T-helper 1 cell treated with Interleukin-12 subunit alpha and Interleukin-12 subunit beta and Interleukin-4 antibody, amounts not matched to agents 30 μg/mL and 1 μg/mL, for 36 hours (primary cell): ENCODE data around the gene NKIRAS1.
"Not testable (repeated sequence)": the region's sequence is repeated elsewhere in the genome, so short reads cannot be mapped to it uniquely, and the experiment has no call there.

Experiments
- H3K27ac Mint-ChIP-seq: one replicate; pipeline ENCODE4 v1.8.0; 2021; ENCODE audit warnings: mild to moderate bottlenecking, mixed read lengths
- H3K27me3 Mint-ChIP-seq: one replicate; pipeline ENCODE4 v1.8.0; 2021; ENCODE audit warnings: low read depth, mixed read lengths
- H3K36me3 Mint-ChIP-seq: one replicate; pipeline ENCODE4 v1.8.0; 2021; ENCODE audit warnings: low read depth, mixed read lengths
- H3K4me1 Mint-ChIP-seq: one replicate; pipeline ENCODE4 v1.8.0; 2021; ENCODE audit warnings: low read depth, mixed read lengths
- H3K4me3 Mint-ChIP-seq: one replicate; pipeline ENCODE4 v1.8.0; 2021; ENCODE audit warnings: mild to moderate bottlenecking, moderate library complexity, mixed read lengths
- H3K9me3 Mint-ChIP-seq: one replicate; pipeline ENCODE4 v1.8.0; 2021; ENCODE audit warnings: mixed read lengths

The NKIRAS1 gene

DNA sequence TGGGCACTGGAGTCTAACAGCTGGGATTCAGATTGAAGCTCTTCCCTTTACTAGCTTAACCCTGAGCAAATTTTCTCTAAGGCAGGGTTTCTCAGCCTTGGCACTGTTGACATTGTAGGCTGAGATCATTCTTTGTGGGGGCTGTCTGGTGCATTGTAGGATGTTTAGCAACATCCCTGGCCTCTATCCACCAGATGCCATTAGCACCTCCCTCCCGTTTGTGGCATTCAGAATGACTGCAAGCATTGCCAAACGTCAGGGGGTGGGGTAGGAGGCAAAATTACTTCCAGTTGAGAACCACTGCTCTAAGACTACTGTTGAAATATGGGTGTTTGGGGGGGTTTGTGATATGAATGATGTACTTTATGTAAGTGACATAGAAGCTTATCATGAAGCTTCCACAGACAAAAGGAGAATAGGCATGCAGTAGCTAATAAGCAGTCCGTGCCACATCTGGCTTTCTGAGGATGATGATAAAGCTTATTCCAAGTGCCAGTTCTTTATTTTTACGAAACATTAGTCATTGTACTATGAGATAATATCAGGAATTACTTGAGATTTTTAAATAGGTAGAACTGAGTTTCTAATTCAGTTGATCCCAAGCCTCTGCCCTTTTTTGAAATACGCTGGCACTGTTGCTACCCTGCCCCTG is 39.3 kb downstream of the NKIRAS1 start:
- Mint-ChIP-seq H3K4me1 (peaks cover 2% of the 10 kb centered on the region), H3K27ac (no peak overlapping the region), H3K9me3 (no peaks in the 10 kb centered on the region), H3K36me3 (peaks cover 4% of the 10 kb centered on the region), H3K27me3 (no peaks in the 10 kb centered on the region), H3K4me3 (no peak overlapping the region)

DNA sequence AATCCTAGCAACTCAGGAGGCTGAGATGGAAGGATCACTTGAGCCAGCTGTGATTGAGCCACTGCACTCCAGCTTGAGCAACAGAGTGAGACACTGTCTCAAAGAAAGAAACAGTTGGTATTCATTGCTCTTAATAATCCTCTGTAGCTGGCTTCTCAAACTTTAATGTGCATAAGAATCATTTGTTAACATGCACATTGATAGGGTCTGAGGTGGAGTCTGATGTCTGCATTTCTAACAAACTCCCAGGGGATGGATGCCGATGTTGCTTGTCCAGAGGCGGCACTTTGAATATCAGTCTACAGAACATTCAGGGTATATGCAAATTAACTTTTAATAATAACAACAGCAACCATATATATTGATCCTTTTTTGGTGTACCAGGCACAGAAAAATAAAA is 39.9 kb downstream of the NKIRAS1 start:
- Mint-ChIP-seq H3K4me1 (peaks cover 2% of the 10 kb centered on the region), H3K27ac (no peak overlapping the region), H3K9me3 (no peaks in the 10 kb centered on the region), H3K36me3 (peaks cover 4% of the 10 kb centered on the region), H3K27me3 (no peaks in the 10 kb centered on the region), H3K4me3 (no peak overlapping the region)

DNA sequence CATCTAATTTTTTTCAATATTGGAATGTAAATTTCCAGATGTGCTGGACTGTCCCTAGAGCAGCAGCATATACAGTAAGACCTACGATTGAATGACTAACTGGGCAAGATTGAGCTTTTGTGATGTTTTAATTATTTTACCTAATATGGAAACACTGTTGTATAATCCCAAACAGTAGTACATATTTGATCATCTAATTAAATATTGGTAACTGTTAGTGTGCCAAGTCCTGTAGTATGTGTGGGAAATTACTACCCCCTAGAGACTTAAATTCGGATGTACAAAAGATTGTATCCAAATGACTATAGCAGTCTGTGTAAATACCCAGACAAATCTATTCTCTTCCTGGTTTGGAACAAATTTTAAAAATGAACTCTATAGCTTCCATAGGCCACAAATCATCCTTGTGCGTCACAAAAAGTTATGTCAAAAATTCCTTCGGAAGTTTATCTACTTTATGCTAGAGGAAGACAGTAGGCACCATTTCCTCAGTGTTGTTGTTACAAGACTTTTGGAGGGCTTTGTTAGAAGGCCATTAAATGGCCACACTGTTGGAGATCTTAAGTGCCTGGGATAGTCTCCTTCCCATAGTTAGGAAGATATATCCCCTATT is 41.6 kb downstream of the NKIRAS1 start:
- Mint-ChIP-seq H3K9me3 (no peaks in the 10 kb centered on the region), H3K27me3 (no peaks in the 10 kb centered on the region), H3K27ac (no peak overlapping the region), H3K36me3 (no peaks in the 10 kb centered on the region), H3K4me1 (no peaks in the 10 kb centered on the region), H3K4me3 (no peak overlapping the region)

DNA sequence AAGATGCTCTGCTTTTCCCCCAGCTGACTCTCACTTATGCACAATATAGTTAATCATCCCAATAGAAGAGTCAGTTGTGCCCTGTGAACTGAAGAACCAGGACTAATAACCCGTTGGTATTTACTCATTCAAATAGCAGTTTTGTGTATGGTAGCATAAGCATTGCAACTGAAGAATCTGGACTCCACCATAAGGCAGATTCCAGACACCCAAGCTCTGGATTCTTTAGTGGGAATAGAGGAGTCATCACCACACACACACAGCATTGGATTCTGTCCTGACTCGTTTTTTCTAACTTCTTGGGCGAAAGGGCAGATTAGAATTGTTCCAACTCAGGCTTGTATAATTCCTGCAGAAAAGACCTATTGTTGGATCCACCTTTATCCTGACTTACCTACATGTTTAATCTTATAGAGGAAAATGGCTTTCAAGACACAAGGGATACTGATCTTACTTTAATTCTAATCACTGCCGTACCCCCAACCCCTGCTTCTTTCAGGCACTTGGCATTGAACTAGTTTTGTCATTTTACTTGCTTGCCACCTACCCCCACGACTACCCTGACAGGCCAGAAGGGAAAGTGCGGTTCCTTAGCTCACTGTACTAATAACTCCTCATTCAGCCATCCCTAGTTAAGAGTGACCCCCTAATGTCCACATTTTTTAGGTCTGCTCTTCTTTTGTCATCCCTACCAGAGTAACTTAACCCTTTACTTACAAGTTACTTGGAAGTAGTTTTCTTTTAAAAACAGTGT is 42.3 kb downstream of the NKIRAS1 start:
- H3K27me3 Mint-ChIP-seq = no peaks in the 10 kb centered on the region
- no peaks in the 10 kb centered on the region for H3K36me3 Mint-ChIP-seq
- H3K27ac Mint-ChIP-seq = no peak overlapping the region
- H3K4me1 Mint-ChIP-seq = no peaks in the 10 kb centered on the region
- H3K4me3 Mint-ChIP-seq = no peak overlapping the region
- no peaks in the 10 kb centered on the region for H3K9me3 Mint-ChIP-seq

DNA sequence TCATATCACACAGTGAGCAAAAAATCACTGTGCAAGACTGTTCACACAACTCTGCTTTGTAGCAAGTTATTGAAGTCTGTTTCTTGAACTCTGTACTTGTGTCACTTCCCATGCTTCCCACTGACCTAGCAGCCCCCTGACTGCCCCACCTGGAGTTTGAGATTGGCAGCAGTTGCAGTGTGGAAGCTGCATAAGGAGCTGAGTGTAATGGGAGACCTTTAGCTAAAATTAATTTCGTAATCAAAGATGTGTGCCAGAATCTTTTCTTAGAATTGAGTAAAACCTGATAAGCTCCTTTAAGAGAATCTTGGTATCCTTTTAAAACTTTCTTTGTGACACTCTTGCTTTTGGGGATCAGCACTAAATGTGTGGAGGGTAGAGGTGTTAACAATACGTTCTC is 42.8 kb downstream of the NKIRAS1 start:
- Mint-ChIP-seq H3K4me3 (no peak overlapping the region), H3K27ac (no peak overlapping the region), H3K9me3 (no peaks in the 10 kb centered on the region), H3K36me3 (no peaks in the 10 kb centered on the region), H3K27me3 (no peaks in the 10 kb centered on the region), H3K4me1 (peaks cover 2% of the 10 kb centered on the region)

DNA sequence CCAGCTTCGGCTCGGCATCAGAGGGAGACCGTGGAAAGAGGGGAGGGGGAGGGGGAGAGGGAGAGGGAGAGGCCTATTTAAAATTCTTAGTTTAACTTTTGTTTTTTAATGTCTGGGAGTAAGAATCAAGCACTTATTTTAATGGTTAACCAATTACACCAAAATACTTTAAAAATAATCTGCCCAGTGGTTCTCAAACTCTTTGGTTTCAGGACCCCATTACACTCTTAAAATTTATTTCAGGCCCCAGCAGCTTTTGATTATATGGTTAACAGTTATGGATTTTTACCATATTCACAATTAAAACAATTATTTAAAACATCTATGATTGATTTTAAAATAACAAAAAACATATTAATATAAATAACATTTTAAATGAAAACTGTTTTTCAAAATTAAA is 44.5 kb downstream of the NKIRAS1 start:
- H3K4me1 Mint-ChIP-seq = peaks cover 2% of the 10 kb centered on the region
- H3K36me3 Mint-ChIP-seq = no peaks in the 10 kb centered on the region
- H3K27ac Mint-ChIP-seq = no peak overlapping the region
- no peaks in the 10 kb centered on the region for H3K27me3 Mint-ChIP-seq
- H3K4me3 Mint-ChIP-seq = no peak overlapping the region
- no peaks in the 10 kb centered on the region for H3K9me3 Mint-ChIP-seq

DNA sequence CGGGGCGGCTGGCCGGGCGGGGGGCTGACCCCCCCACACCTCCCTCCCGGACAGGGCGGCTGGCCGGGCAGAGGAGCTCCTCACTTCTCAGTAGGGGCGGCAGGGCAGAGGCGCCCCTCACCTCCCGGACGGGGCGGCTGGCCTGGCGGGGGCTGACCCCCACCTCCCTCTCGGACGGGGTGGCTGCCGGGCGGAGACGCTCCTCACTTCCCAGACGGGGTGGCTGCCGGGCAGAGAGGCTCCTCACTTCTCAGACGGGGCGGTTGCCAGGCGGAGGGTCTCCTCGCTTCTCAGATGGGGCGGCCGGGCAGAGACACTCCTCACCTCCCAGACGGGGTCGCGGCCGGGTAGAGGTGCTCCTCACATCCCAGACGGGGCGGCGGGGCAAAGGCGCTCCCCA is 45.4 kb downstream of the NKIRAS1 start:
- H3K4me1 Mint-ChIP-seq = not testable (repeated sequence)

DNA sequence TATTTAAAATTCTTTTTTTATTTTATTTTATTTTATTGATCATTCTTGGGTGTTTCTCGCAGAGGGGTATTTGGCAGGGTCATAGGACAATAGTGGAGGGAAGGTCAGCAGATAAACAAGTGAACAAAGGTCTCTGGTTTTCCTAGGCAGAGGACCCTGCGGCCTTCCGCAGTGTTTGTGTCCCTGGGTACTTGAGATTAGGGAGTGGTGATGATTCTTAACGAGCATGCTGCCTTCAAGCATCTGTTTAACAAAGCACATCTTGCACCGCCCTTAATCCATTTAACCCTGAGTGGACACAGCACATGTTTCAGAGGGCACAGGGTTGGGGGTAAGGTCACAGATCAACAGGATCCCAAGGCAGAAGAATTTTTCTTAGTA is 46.1 kb downstream of the NKIRAS1 start:
- not testable (repeated sequence) for H3K4me3 Mint-ChIP-seq, H3K4me1 Mint-ChIP-seq, H3K27me3 Mint-ChIP-seq, H3K27ac Mint-ChIP-seq, H3K9me3 Mint-ChIP-seq, H3K36me3 Mint-ChIP-seq

More for the DNA sequence above, 45.4 kb downstream of the NKIRAS1 start:
- H3K9me3 Mint-ChIP-seq, H3K27ac Mint-ChIP-seq, H3K4me3 Mint-ChIP-seq, H3K36me3 Mint-ChIP-seq, H3K27me3 Mint-ChIP-seq: not testable (repeated sequence)

DNA sequence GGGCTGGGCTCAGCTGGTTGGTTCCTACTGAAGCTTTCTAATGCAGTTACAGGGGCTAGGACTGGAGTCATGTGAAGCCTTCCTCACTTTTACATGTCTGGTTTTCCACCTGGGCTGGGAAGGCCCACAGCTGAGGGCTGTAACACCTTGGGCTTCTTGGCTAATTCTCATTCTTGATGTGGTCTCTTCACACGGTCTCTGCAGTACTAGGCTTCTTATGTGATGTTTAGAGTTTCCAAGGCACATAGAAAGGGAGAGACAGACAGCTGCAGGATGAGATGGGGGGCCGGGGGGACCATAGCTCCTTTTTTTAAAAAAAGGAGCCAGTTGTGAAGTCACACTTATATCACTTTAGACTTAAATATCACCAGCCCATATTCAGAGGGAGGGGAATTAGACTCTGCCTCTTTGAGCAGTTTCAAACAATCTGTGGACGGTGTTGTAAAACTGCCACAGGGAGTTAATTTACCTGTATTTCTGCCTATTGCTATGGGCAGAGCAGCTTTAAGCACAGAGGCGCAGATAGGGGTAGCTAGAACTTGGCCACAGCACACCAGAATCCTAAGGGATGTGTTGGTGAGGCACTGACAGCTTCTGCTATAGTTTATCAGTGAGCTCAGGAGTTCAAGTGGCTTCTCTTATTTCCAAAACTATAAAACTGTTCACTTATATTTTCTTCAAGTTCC is 46.7 kb downstream of the NKIRAS1 start:
- peaks cover 5% of the 10 kb centered on the region for H3K4me1 Mint-ChIP-seq
- no peak overlapping the region for H3K27ac Mint-ChIP-seq
- no peaks in the 10 kb centered on the region for H3K9me3 Mint-ChIP-seq
- no peaks in the 10 kb centered on the region for H3K27me3 Mint-ChIP-seq
- H3K36me3 Mint-ChIP-seq = no peaks in the 10 kb centered on the region
- no peak overlapping the region for H3K4me3 Mint-ChIP-seq

DNA sequence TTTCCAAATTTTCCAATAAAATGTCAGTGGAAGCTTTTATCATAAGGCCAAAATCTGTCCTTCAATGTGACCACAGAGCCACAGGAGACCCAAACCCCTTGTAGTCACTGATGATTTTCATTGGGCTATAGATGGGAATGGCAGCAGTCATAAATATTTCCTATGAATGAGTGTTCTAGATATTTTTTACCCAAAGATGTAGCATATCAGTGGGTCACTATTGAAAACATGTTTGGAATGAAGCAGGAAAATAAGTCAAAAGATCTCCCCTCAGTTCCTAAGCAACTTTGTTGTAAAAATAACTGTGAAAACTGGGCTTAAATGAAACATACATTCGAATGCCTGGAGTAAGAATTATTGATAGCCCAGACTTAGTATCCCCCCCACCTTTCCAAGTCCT is 49.0 kb downstream of the NKIRAS1 start:
- H3K4me1 Mint-ChIP-seq = peaks cover 5% of the 10 kb centered on the region
- H3K36me3 Mint-ChIP-seq = peaks cover 2% of the 10 kb centered on the region
- H3K4me3 Mint-ChIP-seq = no peak overlapping the region
- no peaks in the 10 kb centered on the region for H3K27me3 Mint-ChIP-seq
- H3K27ac Mint-ChIP-seq = no peak overlapping the region
- no peaks in the 10 kb centered on the region for H3K9me3 Mint-ChIP-seq

DNA sequence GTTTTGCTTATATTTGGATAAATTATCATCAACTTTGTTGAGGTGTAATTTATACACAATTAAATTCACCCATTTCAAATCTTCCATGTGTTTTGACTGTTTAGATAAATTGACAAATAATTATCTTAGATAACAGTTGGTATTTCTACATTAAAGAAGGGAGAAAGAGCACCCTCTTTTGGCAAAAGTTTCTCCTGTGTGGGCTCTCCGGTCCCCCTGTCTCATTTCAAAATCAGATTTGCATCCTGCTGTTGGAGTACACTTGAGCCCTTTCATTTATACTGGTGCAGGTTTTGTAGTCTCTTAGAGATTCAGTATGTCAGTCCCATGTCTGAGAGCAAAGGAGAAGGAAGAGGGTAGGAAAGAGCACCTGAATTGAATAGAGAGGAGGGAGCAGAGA is 49.4 kb downstream of the NKIRAS1 start:
- Mint-ChIP-seq H3K4me1 (peaks cover 5% of the 10 kb centered on the region), H3K4me3 (no peak overlapping the region), H3K27ac (no peak overlapping the region), H3K27me3 (no peaks in the 10 kb centered on the region), H3K36me3 (peaks cover 2% of the 10 kb centered on the region), H3K9me3 (no peaks in the 10 kb centered on the region)

DNA sequence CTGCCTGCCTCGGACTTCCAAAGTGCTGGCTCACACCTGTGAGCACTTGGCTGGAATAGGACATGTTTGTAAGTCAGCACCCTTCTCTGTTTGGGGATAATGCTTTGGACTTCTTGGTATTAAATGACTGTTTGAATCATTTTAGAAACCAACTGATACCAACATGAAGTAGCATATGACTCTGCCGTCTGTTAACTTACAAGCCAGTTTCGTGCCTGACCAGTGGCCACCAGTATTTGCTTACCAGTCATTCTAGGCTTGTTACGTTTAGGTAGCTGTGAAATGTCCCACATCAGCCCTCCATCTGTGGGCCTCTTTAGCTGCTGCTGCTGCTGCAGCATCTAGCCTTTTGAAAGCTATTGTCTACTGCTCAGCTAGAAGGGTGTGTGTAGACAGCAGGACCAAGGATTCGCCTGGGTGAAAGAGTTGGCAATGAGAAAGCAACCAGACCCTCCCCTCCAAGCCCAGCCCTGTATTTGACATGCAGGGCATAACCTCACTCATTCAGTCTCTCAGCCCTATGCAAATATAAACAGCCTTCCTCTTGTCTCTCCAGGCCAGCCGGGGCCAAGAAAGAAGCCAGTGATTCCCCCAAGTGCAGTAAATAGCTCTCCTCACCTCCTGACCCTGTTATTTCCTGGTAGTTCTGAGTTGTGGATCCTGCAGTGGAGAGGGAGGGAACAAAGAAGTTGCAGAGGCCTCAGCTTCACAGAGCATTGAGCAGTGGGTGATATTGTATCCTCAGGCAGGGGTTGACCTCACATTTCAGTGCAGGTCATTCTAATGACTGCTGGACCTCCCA is 51.0 kb downstream of the NKIRAS1 start:
- H3K9me3 Mint-ChIP-seq = no peaks in the 10 kb centered on the region
- H3K4me1 Mint-ChIP-seq = peaks cover 8% of the 10 kb centered on the region
- H3K4me3 Mint-ChIP-seq = no peak overlapping the region
- H3K36me3 Mint-ChIP-seq = peaks cover 10% of the 10 kb centered on the region
- H3K27ac Mint-ChIP-seq = no peak overlapping the region
- H3K27me3 Mint-ChIP-seq = no peaks in the 10 kb centered on the region

DNA sequence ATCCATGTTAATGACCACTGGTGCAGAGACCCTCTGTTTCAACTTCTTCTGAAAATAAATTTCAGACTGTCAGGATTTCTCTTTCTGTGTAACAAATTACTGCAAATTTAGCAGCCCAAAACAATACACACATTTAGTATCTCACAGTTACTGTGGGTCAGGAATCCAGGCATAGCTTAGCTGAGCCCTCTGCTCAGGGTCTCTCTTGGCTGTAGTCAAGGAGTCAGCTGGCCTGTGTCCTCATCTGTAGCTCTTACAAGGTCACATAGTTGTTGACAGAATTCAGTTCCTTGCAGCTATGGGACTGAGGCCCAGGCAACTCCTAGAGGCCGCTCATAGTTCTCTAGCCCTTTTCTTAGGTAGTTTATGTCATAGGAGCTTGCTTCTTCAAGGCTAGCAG is 51.9 kb downstream of the NKIRAS1 start:
- Mint-ChIP-seq H3K36me3 (peaks cover 10% of the 10 kb centered on the region), H3K4me3 (no peak overlapping the region), H3K4me1 (peaks cover 12% of the 10 kb centered on the region), H3K27me3 (no peaks in the 10 kb centered on the region), H3K9me3 (no peaks in the 10 kb centered on the region), H3K27ac (no peak overlapping the region)

DNA sequence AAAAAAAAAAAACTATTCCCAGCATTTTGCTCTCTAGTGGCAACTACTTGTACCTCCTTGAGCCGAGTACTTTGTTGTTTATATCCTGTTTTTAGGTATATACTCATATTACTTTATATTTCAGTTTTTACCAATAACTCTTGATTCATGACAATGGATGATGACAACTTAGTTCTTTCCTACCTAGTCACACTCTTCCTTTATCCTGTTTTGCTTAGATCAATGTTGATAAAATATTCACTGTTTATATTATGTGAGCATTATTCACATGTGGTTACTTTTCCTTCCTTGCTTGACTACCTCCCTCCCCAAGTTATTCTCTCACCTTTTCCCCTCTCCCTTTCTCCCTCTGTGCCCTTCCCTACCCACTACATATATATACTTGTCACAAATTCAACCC is 53.7 kb downstream of the NKIRAS1 start:
- H3K4me1 Mint-ChIP-seq = peaks cover 20% of the 10 kb centered on the region
- H3K36me3 Mint-ChIP-seq = peaks cover 10% of the 10 kb centered on the region
- H3K4me3 Mint-ChIP-seq = no peak overlapping the region
- no peaks in the 10 kb centered on the region for H3K9me3 Mint-ChIP-seq
- no peak overlapping the region for H3K27ac Mint-ChIP-seq
- no peaks in the 10 kb centered on the region for H3K27me3 Mint-ChIP-seq
